HEK293T (cell line): ENCODE measurements around the gene CFAP61.

Experiments used
- ARNT ChIP-seq: fragments of 450-650 bp; IDR thresholded peaks from 2 replicates; pipeline ENCODE4 v1.6.1; 2017; ENCODE audit warnings: mild to moderate bottlenecking
- BHLHE40 ChIP-seq: fragments of 450-650 bp; IDR thresholded peaks from 2 replicates; pipeline ENCODE4 v1.6.1; 2016; ENCODE audit warnings: mild to moderate bottlenecking, moderate library complexity, borderline replicate concordance
- HDGF ChIP-seq: fragments of 450-650 bp; IDR thresholded peaks from 2 replicates; pipeline ENCODE4 v1.6.1; 2017; ENCODE audit warnings: antibody characterized with exemption, borderline replicate concordance
- NFRKB ChIP-seq: fragments of 450-650 bp; IDR thresholded peaks from 2 replicates; pipeline ENCODE4 v1.6.1; 2016; ENCODE audit warnings: mild to moderate bottlenecking, moderate library complexity
- SUZ12 ChIP-seq: fragments of 450-650 bp; IDR thresholded peaks from 2 replicates; pipeline ENCODE4 v1.6.1; 2016; ENCODE audit warnings: mild to moderate bottlenecking
- TF ChIP-seq, protein P1 (sequence below): fragments of 450-650 bp; IDR thresholded peaks from 2 replicates; pipeline ENCODE4 v1.6.1; 2016

DNA sequence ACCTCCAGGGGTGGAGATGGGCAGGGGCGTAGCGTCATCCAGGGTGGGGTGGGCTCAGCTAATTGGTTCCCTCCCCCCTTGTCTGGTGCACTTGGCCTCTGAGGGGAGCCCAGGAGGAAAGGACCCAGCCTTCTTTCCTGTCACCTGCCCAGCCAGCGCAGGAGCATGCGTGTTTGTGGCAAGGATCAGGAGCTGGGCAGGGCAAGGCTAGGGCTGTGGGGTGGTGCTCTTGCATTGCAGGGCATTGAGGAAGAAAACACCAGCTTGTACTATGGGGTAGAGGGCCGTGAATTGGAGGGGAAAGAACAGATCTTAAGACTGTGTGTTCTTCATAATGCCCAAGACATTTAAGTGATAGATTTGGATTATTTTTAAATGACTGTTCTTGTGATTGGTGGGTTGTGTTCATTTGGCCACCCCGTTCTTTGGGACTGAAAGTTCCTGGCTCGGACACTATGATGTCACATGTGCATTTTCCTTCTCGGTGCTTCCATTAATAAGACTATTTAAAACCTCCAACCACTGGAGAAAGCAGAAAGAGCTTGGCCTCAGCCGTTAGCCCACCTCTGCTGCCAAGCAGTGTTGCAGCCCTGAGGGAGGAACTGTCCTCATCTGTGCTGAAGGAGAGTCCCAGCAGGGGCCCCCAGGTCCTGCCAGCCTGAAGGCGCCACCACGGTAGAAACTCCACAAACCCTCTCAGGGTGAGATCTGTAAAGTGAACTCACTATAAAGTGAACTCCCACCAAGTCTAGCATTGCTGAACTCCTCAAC is 179.4 kb downstream of the CFAP61 start:
- TF ChIP-seq, protein P1, sequence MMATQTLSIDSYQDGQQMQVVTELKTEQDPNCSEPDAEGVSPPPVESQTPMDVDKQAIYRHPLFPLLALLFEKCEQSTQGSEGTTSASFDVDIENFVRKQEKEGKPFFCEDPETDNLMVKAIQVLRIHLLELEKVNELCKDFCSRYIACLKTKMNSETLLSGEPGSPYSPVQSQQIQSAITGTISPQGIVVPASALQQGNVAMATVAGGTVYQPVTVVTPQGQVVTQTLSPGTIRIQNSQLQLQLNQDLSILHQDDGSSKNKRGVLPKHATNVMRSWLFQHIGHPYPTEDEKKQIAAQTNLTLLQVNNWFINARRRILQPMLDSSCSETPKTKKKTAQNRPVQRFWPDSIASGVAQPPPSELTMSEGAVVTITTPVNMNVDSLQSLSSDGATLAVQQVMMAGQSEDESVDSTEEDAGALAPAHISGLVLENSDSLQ, result no peak
- TF ChIP-seq SUZ12, result no peak
- TF ChIP-seq HDGF, result no peak
- TF ChIP-seq BHLHE40, result no peak
- no peak for TF ChIP-seq NFRKB
- TF ChIP-seq ARNT, result no peak
